T-helper 1 cell (primary cell): ENCODE results near the gene DNAH8.
"Not testable (repeated sequence)": the region's sequence is repeated elsewhere in the genome, so short reads cannot be mapped to it uniquely, and the experiment has no call there.

Experiments
- DNase-seq, 5 donors: peaks; one replicate each; pipeline ENCODE4 v3.0.0-alpha.2; 2012 to 2020

Gene DNAH8

GRCh38 chr6:38912378-38912777 lies 197.3 kb downstream of the DNAH8 start:
- DNase-seq: no peak

DNA sequence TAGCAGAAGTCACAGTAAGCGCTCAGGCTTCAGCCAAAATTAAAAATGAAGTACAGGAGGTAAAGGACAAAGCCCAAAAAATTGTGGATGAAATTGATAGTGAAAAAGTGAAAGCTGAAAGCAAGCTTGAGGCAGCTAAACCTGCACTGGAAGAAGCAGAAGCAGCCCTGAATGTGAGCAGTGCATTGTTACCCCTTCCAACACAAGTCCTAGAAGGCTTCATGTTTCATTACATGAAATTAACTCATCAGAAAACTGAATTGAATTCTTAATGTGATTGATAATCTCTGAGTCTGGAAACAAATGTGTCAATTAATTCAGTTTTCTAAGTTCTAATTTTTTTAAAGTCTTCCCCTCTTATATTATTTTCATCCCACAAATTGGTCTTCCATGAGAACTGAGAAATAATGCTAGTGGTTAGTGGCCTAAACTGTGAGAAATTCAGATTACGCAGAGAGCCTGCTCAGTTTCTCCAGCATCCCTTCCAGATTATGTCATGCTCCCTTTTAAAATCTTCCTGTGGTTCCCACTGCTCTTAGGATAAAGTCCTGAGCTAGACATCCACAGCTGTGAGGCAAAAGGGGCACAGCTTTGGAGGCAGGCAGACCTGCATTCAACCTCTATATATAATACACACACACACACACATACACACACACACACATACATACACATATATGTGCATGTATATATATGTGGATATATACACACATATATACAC lies 200.3 kb downstream of the DNAH8 start:
- DNase-seq: no peak

GRCh38 chr6:38921540-38921939 lies 206.4 kb downstream of the DNAH8 start:
- not testable (repeated sequence) for DNase-seq

DNA sequence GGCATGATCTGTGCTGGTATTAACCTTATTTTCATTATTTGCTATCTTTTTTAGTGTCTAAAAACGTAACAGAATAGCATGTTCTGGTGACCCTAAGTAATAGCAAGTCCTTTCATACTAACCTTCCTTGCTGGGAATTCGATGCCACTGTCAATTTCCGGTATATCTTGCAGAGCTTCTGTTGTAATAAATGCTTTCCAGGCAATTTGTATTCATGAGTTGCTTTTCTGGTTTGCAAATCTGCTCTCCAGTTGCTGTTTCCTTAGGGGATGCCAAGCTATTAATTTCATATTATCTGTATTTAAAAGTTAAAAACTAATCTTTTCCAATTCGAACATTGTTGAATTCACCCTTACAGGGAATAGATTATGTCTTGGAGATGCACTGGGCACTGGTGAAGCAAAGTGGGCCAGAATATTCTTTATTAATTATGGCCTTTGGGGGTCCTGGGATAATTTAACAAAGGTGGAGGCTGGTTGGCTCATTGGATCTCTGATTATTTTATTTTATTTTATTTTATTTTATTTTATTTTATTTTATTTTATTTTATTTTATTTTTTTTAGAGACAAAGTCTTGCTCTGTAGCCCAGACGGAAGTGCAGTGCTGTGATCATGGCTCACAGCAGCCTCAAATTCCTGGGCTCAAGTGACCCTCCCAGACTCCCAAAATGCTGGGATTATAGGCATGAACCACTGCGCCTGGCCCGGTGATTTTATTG lies 209.8 kb downstream of the DNAH8 start:
- no peak for DNase-seq

- no peak for DNase-seq
Measured at GRCh38 chr6:38929560-38929959, 214.4 kb downstream of the DNAH8 start.

DNA sequence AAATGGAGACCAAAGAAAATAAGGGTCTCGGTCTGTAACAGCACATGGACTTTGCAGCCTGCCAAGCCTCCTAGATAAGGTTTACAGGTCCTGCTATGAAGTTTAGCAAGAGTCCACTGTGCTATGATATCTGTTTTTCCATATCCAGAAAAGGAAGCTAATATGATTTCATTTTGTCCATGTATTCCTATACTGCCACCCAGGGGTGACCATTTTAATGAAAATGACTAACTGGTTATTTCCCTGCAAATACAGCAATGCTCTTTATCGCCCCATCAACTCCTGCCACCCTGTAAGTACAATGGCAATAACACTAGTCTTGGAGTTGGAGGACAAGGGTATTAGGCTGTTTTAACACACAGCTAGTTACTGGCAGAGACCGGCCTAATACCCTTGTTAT lies 218.3 kb downstream of the DNAH8 start:
- DNase-seq: no peak

DNA sequence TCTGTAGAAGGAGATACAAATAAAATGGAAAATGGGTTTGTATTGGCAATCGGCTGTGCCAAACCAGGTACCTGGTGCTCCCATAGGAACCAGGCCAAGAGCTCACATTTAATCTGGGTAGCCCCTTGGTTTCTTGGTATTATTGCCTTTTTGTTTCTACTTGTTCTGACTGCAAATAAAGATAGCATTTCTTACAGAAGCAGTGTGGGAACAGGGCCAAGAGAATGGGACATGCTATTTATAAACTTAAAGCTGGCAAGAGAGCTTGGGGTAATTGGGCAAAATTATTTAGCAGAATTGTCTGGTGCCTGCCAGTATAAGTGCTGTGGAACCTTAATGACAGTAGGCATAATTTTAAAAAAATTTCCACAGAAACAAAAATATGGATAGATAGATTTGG lies 219.9 kb downstream of the DNAH8 start:
- no peak for DNase-seq

DNA sequence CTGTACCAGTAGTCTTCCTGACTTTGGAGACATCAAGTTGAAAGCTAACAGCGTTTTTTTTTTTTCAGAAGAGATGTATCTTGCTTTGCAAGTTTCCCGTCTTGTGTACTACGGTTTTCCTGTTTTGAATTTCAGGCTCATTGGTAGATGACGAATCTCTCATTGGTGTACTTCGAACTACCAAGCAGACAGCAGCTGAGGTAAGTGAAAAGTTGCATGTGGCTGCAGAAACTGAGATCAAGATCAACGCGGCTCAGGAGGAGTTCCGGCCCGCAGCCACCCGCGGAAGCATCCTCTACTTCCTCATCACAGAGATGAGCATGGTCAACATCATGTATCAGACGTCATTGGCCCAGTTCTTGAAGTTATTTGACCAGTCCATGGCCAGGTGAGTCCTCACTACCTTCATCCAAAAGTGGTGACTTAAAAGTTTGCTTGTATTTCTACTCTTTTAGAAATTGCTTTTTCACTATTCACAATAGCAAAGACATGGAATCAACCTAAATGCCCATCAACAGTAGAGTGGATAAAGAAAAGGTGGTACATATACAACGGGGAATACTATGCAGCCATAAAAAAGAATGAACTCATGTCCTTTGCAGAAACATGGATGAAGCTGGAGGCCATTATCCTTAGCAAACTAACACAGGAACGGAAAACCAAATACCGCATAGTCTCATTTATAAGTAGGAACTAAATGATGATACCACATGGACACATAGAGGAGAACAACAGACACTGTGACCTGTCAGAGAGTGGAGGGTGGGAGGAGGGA lies 222.9 kb downstream of the DNAH8 start:
- no peak for DNase-seq

- no peak for DNase-seq
Measured at GRCh38 chr6:38938741-38939140, 223.6 kb downstream of the DNAH8 start.

DNA sequence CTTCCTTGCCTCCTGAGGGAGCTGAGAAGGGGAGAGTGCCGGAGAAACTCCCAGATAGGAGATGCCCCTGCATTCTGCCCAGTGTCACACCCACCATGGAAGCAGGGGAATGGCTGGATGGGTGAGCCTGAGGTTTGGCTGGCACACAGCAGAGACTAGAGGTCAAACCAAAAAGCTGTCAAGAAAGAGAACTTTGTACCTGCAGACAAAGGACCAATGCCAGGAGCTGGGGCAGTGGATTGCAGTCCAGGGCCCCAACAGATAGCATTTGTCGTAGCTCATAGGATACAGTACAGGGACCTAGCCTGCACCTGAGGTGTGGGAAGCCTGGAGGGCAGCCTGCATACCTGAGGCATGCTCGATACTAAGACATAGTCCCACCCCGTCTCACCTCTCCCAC lies 227.3 kb downstream of the DNAH8 start:
- DNase-seq: no peak

DNA sequence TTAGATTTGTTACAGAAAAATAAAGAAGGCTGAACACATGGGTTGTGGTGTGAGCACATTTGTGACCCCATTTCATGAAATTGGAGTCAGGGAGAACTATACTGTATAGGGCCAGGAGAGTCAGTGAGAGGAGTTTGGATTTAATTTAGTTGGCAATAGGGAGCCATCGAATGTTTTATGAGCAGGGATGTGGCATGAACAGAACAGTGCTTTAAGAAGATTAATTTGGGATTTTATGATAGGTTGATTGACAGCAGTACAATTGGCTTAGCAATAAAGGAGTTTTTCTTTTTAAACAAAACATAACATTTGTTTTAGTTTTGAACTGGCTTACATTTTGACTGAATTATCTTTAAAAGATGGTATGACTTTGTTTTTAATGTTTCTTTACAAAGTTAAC lies 227.9 kb downstream of the DNAH8 start:
- no peak for DNase-seq

- DNase-seq: no peak
Measured at GRCh38 chr6:38943964-38944363, 228.9 kb downstream of the DNAH8 start.

- no peak for DNase-seq
Measured at GRCh38 chr6:38944655-38945279, 229.7 kb downstream of the DNAH8 start.

DNA sequence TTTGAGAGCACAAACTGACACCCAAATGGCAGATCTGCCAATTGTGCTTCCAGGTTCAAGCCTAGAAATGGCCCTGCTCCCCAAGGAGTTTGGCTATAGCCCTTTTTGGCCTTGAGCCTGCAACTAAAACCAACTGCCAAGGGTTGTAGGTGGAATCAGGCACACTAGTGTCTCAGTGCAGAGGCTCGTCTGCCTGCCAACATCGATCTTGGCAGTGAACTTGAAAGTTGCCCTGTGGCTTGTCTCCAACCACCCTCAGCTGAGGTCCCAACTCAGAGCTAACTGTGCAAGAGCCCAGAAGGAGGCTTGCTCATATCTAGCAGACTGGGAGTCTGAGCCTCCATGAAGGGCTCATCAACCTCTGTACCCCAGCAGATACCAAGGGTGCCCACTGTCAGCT lies 240.8 kb downstream of the DNAH8 start:
- DNase-seq: no peak

- no peak for DNase-seq
Measured at GRCh38 chr6:38957426-38957825, 242.3 kb downstream of the DNAH8 start.

DNA sequence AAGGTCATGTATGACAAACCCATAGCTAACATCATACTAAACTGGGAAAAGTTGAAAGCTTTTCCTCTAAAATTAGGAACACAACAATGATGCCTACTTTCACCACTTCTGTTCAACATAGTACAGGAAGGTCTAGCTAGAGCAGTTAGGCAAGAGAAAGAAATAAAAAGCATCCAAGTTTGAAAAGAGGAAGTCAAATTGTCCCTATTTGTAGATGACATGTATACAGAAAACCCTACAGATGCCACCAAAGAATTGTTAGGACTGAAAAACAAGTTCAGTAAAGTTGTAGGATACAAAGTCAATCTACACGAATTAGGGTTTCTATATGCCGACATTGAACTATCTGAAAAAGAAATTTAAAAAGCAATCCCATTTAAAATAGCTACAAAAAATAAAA lies 244.0 kb downstream of the DNAH8 start:
- DNase-seq: no peak

- peak in 1 of 5 donors; percentile 3 for DNase-seq
Measured at GRCh38 chr6:38968702-38969149, 253.6 kb downstream of the DNAH8 start.

DNA sequence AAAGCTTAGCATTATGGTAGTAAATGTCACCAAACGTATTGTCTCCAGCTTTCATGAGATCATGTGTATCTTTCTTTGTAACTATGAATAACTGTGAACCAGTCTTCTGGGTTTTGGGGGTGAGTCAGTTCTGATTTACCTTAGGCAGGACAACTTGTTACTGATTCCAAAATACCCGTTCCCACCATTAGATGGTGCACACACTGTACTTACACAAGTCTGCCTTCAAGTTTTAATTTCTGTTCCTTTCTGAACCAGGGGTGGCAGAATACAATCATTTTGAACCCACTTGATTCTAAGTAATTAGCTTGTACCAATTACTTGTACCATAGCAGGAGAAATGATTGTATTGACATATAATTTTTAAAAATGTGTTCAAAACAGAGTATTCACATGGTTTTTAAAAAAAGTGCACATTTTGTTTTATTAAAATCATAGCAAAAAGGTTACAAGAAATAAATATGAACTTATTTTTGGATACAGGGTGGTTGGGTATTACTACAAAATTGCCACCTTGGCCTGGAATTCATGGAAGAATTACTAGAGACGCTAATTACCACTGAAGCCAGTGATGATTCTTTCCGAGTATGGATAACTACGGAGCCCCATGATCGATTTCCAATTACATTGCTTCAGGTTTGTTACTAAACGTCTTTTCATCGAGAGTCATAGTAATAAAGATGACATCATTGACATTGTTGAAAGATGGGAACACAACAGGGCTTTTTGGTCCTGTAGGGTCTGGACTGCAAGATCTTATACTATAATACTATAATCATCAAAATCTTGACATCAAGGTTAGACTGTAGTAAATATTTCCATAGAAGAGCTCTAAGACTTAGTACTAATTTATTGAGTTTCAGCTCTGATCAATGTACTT lies 258.3 kb downstream of the DNAH8 start:
- peak in 1 of 5 donors; percentile 39 for DNase-seq

DNA sequence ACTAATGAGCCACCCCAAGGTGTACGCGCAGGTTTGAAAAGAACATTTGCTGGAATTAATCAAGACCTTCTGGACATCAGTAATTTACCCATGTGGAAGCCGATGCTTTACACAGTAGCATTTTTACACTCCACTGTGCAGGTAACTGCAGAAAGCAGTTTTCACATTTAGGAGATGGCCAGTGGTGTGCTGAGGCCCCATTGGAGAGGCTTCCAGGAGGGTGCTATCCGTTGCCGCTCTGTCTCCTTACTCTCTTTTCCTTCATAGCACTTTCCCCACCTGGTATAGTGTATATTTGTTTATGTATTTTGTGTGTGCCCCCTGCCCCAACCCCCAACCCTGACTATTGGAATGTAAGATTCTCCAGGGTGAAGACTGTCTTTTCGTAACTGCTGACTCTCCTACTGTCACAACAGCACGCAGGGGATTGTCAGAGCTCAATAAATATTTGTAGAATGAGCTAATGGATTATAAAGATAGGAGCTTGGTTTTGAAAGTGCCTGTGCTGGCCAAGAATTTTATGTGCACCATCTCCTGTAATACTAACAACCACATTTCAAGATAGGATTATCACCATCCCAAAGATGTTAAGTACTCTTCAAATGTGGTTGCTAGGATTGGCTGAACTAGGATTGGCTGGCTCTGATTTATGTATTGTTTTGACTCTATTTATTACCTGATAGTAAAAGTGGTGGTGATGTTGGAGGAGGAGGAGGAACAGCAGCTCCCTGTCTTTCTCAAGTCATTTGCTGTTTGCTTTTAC lies 259.5 kb downstream of the DNAH8 start:
- DNase-seq: no peak

GRCh38 chr6:38975621-38976049 lies 260.5 kb downstream of the DNAH8 start:
- no peak for DNase-seq

GRCh38 chr6:38976051-38976450 lies 260.9 kb downstream of the DNAH8 start:
- DNase-seq: no peak
